ENCODE results near the gene CD99. TPM values are rescaled to one million over a fixed set of nuclear protein-coding genes. Genes with fewer than 3 reads are reported as not detected.
"Not testable (repeated sequence)": the region's sequence is repeated elsewhere in the genome, so short reads cannot be mapped to it uniquely, and the experiment has no call there.

CD99 gene
- 102 TPM for total RNA-seq

DNA sequence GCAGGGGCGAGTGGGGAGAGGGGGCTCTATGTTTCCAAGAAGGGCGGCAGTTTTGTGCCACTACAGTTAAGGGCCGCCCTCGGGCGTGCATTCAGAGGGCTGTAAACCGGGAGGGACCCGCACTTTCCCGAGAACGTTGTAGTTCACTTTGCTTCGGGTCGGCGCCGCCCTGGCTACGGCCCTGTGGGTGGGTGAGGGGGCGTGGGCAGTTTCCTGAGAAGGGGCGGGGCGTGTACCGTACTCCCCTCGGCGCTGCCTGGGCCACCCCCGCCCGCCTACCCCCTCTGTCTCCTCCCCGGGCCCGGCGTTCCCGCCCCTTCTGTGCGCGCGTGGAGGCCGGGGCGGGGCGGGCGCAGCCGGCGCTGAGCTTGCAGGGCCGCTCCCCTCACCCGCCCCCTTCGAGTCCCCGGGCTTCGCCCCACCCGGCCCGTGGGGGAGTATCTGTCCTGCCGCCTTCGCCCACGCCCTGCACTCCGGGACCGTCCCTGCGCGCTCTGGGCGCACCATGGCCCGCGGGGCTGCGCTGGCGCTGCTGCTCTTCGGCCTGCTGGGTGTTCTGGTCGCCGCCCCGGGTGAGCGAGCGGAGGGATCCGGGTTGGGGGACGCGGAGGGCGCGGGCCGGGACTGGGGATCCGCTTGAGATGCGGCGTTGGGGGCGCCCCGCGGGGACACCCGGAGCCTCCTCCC is at the start of gene CD99:
Gene CD99, plus strand, starts transcription at position 440 of the 687 bp plus-strand sequence. Its CDS starts 66 bp downstream, at position 506.
- peak; percentile 97 for DNase-seq

DNA sequence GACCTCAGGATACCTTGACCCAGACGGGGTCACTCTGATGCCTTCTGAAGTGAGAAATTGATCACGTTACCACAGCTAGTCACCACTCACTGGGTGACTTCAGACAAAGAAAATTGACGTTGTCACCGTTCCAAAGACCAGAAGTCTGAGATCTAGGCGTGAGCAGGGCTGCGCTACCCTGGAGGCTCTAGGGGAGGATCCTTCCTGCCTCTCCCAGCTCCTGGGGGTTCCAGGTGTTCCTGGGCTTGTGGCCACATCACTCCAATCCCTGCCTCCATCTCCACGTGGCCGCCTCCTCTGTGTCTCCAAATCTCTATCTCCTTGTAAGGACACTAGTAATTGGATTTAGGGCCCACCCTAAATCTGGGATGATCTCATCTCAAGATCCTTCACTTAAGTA is 48.9 kb upstream of the CD99 start:
- DNase-seq, result no peak

- DNase-seq, result no peak
These were observed 48.3 kb upstream of the CD99 start for GRCh38 chrX:2642791-2643190.

DNA sequence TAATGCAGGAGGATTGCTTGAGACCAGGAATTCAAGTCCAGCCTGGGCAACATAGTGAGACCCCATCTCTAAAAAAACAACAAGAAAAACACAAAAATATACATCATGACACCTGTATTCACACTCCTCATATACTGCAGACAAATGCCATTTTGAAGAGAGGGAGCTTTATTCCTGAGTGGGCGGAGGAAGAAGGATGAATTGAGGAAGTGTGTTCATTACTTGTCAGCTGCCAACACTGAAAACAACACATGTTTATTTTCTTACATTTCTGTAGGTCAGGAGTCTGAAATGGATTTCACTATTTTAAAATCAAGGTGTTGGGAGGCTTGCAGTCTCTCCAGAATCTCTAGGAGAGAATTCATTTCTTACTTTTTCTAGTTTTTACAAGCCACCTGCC is 47.2 kb upstream of the CD99 start:
- DNase-seq, result no peak

DNA sequence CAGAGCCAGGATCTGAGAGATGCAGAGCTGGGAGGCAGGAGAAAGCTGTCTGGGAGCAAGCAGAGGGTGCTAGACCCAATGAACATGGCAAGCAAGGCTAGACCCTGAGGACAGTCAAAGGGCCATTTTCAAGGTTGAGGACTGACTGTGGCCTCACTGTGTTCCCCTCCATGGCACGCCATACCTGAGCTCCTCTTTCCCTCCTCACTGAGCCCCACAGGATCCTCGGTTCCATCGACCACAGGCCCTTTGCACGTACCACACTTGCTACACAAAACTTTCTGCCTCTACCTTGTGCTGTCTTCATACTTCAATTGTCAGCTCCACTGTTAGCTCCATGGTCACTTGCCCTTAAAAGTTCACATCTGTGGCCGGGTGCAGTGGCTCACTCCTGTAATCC is 45.5 kb upstream of the CD99 start:
- DNase-seq, result no peak

DNA sequence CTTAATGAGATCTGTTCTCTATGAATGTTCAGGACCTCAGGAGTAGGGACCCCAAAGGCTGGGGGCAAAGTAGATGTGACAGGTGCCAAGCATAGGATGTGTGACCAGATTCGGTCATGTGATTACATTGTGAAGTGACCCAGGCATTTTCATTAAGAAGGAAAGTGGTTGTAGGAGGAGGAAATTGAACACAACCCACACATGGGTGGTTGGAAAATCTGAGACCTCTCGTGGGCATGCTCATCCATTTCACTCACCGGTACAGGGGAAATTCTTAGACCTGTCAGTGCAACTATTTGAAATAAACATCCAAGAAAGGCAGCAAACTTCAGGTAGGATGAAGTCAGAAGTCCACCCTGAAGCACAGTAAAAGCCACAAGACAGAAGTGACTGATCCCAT is 43.5 kb upstream of the CD99 start:
- no peak for DNase-seq

DNA sequence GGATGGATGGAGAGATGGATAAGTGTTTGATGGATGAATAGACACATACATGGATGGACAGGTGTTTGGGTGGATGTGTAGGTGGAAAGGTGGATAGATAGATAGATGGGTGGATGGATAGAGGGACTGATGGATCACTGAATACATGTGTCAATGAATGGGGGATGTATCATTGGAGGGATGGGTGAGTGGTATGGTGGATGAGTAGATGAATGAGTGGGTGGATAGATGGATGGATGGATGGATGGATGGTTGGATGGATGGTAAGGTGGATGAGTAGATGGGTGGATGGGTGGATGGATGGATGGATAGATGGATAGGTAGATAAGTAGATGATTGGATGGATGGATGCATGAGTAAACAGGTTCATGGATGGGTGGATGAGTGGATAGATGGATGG is 41.1 kb upstream of the CD99 start:
- DNase-seq, result no peak

DNA sequence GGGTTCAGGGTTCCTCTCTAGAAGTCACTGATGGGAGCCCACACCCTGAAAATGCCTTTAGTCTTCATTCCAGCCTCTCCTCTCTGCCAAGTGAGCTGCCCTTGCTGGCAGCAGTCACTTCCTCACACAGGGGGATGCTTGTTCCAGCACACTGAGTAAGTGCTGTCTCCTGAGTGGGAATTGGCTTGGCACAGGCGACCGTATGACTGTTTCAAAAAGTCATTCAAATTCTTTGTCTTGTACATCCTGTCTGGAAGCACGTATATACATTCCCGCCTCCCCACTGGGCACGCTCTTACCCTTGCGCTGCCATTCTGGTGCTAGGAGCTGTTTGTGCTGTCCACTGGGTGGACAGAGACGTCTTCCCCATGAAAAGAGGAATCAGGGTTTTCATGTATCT is 40.2 kb upstream of the CD99 start:
- DNase-seq, result no peak

DNA sequence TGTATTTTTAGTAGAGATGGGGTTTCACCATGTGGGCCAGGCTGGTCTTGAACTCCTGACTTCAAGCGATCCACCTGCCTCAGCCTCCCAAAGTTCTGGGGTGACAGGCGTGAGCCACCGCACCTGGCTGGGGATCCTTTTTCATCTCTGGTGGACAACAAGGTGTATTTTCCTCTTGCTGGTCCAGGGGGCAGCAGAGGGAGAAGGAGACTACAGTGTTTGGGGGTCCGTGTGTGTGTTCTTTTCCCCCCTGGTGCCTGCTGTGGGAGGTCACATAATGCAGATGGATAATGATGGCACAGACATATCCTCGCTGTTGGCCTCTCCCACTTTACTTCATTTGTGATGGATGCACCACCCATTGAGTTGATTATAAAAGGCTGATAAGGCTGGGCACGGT is 39.0 kb upstream of the CD99 start:
- no peak for DNase-seq

- DNase-seq, result no peak
These were observed 36.4 kb upstream of the CD99 start for GRCh38 chrX:2654436-2655340.

DNA sequence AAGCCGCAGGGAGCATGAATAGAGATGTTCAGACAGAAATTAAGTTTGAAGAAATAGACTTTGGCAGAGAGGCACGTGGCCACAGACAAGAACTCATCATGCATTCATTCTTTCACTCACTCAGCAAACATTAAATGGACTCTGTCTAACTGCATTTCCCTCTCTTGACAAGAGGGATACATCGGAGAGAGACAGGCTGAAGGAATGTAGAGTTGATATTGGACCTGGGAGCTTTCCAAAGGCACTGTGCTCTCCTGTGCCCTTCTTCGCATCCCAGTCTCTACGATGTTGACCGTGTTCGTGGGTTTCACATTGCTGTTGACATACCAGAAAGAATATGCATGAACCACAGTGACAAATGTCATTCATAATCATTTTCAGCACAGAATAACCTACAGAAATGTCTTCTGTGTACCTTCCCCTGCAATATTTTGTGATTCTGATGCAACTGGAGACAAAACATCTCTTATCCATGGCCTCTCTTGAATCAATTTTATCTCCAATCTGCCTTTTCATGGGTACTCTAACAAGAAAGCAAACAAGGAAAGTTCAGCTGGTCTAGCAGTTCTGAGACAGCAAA is 34.7 kb upstream of the CD99 start:
- no peak for DNase-seq

DNA sequence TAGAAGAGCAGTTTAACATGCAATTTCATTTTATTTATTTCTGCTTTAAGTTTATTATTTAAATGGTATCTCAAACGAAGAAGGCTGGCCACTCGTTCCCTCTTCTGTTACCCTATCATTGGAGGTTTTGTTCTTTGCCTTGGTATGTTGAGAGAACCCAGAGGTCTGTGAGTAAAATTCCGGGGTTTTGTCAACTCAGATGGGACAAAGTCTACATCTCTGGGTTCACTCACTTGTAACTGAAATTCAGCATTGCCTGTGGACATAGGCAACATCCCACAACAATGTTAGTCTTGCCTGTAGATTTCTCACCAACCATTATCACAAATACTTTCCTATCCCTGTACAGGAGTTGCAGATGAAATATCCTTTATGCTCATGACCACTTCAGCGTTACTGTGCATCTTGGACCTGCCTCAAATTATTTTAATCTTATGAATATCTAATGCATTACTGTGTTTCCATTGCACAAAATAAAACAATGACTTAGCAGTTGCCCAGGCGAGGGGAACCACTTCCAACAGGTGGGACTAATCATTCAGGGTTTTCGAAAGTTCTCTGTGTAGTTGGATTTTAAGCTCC is 33.5 kb upstream of the CD99 start:
- DNase-seq, result no peak

- no peak for DNase-seq
These were observed 32.4 kb upstream of the CD99 start for GRCh38 chrX:2658585-2659292.

DNA sequence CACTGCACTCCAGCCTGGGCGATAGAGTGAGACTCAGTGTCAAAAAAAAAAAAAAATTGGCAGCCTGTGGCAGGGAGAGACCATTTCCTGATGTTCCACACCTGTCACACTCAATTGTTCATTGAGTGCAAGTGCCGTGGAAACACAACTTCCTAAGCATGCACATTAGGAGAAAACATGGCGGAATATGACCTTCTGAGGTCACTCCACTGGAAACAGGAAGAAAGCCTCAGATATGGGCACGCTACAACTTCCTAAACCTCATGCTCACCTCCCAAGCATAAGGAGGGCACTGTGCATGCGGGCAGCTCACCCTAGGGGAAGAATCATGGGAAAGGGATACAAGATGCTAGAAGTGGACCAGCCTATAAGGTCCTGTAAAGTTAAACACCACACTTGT is 28.5 kb upstream of the CD99 start:
- DNase-seq, result no peak

- peak; percentile 58 for DNase-seq
These were observed 26.6 kb upstream of the CD99 start for GRCh38 chrX:2664502-2664901.

DNA sequence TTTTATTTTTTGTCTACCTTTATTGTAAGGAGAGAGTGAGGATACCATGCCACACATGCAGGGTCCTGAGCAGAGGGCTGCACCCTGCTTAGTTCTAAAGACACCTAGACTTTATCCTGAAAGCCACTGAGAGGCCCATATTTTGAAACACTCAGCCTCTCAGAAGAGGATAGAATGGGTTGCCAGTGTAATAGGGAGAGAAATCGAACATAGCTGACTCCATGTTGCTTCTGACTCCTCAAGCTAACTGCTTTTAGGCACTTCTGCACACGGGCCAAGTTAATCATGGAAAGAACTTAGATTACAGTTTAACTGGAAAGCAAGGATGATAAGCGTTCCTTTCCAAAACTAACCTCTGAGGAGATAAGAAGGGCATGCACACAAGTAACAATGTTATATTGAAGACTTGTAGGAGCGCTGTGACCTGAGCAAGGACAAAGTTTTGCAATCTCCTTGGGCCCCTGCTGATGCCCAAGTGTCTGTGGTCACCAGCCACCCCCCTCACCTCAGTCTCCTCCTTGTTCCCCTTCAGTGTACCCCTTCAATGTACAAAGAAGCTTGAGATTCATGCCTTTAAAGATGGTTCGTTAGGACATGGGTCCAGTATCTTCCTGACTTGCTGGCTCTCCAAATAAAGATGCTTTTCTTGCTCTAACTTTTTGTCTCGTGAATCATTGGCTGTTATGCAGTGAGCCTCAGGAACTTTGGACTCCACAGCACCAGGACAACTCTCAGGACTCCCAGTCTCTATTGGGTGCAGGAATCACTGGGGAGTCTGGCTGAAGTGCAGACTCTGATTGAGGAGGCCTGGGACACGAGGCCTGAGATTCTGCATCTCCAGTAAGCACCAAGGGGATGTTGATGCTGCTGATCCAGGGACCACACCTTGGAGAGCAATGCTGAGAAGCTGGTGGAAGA is 25.4 kb upstream of the CD99 start:
- DNase-seq, result no peak

GRCh38 chrX:2666491-2666890 is 24.6 kb upstream of the CD99 start:
- no peak for DNase-seq

GRCh38 chrX:2670978-2671377 is 20.1 kb upstream of the CD99 start:
- no peak for DNase-seq

DNA sequence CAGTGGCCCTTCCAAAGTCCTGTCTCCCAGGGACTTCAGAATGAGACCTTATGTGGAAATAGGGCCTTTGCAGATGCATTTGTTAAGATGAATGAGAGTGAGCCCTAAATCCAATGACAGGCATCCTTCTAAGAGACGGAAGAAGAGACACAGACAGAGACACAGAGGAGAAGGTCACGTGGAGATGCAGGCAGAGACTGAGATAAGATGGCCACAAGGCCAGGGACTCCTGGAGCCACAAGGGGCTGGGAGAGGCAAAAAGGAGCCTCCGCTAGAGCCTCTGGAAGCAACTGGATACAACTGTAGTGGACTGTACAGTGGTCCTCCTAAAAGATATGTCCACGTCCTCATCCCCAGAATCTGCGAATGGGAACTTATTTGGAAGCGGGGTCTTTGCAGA is 19.0 kb upstream of the CD99 start:
- DNase-seq, result no peak

- no peak for DNase-seq
These were observed 17.5 kb upstream of the CD99 start for GRCh38 chrX:2673611-2674010.

DNA sequence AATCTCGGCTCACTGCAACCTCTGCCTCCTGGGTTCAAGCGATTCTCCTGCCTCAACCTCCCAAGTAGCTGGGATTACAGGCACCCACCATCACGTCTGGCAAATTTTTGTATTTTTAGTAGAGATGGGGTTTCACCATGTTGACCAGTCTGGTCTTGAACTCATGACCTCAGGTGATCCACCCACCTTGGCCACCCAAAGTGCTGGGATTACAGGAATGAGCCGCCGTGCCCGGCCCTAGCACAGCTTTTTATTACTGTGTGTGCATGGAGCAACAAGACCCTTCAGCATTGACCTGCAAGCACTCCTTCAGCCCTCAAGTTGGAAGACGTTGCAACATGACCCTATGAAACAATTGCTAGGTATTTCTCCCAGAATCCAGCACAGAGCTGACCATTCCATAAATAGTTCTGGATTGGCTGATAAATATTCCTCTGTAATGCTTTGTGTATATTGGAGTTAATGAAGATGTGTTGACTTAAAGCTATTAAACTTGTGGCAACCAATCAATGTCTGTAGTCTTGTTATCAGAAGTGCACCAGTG is 15.4 kb upstream of the CD99 start:
- not testable (repeated sequence) for DNase-seq

Data from tongue (tissue), 2 donors.